ENCODE measurements around the gene MROH7. TPM values are rescaled to one million over a fixed set of nuclear protein-coding genes. Genes with fewer than 3 reads are reported as not detected.

Gene MROH7
- total RNA-seq, 2 experiments from 2014 or later: 0.12 to 0.14 TPM

- Mint-ChIP-seq H3K36me3 (no peaks in the 10 kb centered on the region), H3K4me1 (peaks cover 10% of the 10 kb centered on the region), H3K9me3 (no peaks in the 10 kb centered on the region), H3K4me3 (no peak overlapping the region), H3K27me3 (no peaks in the 10 kb centered on the region), H3K27ac (no peak overlapping the region)
- DNase-seq: no peak
Observed at GRCh38 chr1:54606096-54606989, 35.2 kb upstream of the MROH7 start.

GRCh38 chr1:54606990-54607325, 34.6 kb upstream of the MROH7 start:
- Mint-ChIP-seq H3K4me1 (peaks cover 10% of the 10 kb centered on the region), H3K4me3 (no peak overlapping the region), H3K27ac (no peak overlapping the region), H3K36me3 (no peaks in the 10 kb centered on the region), H3K9me3 (no peaks in the 10 kb centered on the region), H3K27me3 (no peaks in the 10 kb centered on the region)
- DNase-seq: no peak

DNA sequence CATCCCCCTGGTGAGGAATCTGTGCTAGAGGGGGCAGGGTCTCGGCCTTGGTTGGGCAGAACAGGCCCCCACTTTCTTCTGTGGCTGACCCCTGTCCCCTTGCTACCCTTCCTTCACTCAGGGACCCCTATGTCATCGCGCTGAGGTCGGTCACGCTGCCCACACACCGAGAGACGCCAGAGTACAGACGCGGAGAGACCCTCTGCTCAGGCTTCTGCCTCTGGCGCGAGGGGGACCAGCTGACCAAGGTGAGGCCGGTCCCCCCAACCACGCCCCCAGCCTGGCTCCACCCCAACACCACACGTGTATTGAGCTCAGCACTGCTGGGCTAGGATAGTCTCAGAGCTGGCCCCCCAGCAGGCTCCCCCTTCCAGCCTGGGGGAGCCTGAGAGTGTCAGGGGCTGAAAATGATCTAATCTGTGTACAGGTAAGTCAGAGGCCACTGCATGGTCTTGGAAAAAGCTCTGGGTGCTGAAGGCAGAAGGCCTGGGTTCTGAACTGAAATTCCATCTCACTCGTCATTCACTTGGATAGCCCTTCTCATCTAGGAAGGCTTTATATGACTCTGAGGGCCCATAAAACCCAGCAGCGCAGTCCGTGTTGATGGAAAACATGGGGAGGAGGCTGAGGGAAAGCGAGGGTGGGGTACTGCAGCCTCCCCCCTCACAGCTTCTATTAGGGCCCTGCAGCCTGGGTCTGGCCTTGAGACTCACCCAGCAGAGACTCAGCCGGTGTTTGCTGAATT, 33.6 kb upstream of the MROH7 start:
- no peak for DNase-seq
- Mint-ChIP-seq H3K4me1 (peaks cover 10% of the 10 kb centered on the region), H3K9me3 (no peaks in the 10 kb centered on the region), H3K27ac (no peak overlapping the region), H3K4me3 (no peak overlapping the region), H3K27me3 (no peaks in the 10 kb centered on the region), H3K36me3 (no peaks in the 10 kb centered on the region)

GRCh38 chr1:54608566-54609230, 32.9 kb upstream of the MROH7 start:
- Mint-ChIP-seq H3K9me3 (no peaks in the 10 kb centered on the region), H3K27ac (no peak overlapping the region), H3K27me3 (no peaks in the 10 kb centered on the region), H3K4me3 (no peak overlapping the region), H3K4me1 (peaks cover 10% of the 10 kb centered on the region), H3K36me3 (no peaks in the 10 kb centered on the region)
- DNase-seq: no peak

GRCh38 chr1:54609301-54609921, 32.2 kb upstream of the MROH7 start:
- Mint-ChIP-seq H3K4me3 (no peak overlapping the region), H3K36me3 (no peaks in the 10 kb centered on the region), H3K4me1 (peaks cover 6% of the 10 kb centered on the region), H3K27ac (no peak overlapping the region), H3K27me3 (no peaks in the 10 kb centered on the region), H3K9me3 (no peaks in the 10 kb centered on the region)
- DNase-seq: no peak

DNA sequence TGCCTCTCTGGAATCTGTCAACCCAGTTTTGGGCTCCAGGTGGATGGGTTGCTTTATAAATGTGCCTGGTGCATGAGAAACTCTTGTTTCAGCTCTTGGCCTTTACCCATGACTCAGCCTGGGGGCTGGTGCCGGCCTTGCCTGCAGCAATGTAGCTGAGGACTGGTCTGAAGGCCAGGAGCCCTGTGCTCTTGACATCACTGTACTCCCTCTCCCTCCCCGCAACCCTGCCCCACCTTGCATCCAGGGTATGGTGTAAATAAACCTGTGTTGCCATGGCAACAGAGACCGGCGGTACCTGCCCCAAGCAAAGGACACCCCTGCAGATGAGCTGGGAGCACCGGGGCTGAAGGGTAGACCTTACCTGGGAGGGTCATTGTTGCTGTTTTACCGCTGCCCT, 31.5 kb upstream of the MROH7 start:
- Mint-ChIP-seq H3K4me3 (no peak overlapping the region), H3K27ac (no peak overlapping the region), H3K27me3 (no peaks in the 10 kb centered on the region), H3K4me1 (no peaks in the 10 kb centered on the region), H3K36me3 (no peaks in the 10 kb centered on the region), H3K9me3 (no peaks in the 10 kb centered on the region)
- no peak for DNase-seq

DNA sequence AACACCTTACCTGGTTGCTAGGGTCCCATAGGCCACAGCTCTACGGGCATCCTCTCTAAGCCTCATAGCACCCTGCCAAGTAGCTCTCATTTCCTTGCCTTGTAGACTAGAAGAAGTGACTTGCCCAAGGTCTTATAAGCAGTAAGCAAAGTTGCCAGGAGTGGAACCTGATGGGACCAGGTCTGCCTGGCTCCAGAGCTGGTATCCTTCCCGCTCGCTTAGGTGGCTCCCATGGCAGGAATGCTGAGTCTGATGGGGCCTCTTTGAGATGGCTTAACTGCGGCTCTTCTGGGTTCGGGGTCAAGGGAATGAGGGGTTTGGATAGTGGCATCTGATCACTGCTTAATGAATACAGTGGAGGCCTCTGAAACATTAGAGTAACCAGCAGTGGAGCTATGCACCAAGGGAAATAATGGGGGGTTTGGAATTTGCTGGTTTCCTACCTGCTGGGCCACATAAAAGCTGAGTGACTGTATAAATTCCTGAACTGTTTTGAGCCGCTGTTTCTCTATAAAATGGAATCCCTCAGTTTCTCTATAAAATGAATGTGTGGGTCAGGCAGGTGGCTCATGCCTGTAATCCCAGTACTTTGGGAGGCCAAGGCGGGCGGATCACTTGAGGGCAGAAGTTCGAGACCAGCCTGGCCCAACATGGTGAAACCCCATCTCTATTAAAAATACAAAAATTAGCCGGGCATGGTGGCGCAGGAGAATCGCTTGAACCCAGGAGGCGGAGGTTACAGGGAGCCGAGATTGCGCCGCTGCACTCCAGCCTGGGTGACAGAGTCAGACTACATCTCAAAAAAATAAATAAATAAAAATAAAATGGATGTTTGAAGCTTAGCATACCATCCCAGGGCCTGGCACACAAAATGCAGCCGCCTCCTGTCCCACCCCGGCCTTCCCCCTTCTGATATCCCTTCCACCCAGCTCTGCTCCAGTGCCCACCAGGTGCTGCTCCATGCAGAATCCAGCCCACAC, 30.7 kb upstream of the MROH7 start:
- Mint-ChIP-seq H3K27ac (no peak overlapping the region), H3K36me3 (no peaks in the 10 kb centered on the region), H3K9me3 (no peaks in the 10 kb centered on the region), H3K27me3 (no peaks in the 10 kb centered on the region), H3K4me3 (no peak overlapping the region), H3K4me1 (no peaks in the 10 kb centered on the region)
- DNase-seq: no peak

DNA sequence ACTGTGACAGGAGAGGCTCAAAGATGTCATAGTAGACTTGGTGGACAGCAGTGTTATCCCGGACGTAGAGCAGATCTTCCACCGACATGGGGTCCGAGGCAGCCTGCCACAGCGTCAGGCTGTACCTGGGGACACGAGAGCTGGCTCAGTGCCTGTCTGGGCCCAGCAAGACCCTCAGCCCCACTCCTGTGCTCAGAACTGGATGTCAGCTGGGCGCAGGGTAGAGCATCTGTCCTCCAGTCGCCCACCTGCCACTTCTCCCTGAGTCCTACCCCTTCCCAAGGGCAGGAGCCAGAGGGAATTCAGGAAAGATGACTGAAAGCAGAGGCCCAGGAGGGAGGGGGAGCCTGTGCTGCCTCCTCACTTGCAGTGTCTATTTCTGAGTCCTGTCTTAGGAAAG, 30.0 kb upstream of the MROH7 start:
- H3K27ac Mint-ChIP-seq: no peak overlapping the region
- no peaks in the 10 kb centered on the region for H3K27me3 Mint-ChIP-seq
- H3K4me1 Mint-ChIP-seq: no peaks in the 10 kb centered on the region
- H3K4me3 Mint-ChIP-seq: no peak overlapping the region
- H3K36me3 Mint-ChIP-seq: no peaks in the 10 kb centered on the region
- no peak for DNase-seq
- H3K9me3 Mint-ChIP-seq: no peaks in the 10 kb centered on the region

GRCh38 chr1:54614024-54614423, 27.6 kb upstream of the MROH7 start:
- Mint-ChIP-seq H3K27ac (no peak overlapping the region), H3K4me1 (no peaks in the 10 kb centered on the region), H3K4me3 (no peak overlapping the region), H3K36me3 (no peaks in the 10 kb centered on the region), H3K9me3 (no peaks in the 10 kb centered on the region), H3K27me3 (no peaks in the 10 kb centered on the region)
- DNase-seq: no peak

GRCh38 chr1:54614563-54614962, 27.0 kb upstream of the MROH7 start:
- no peaks in the 10 kb centered on the region for H3K4me1 Mint-ChIP-seq
- no peaks in the 10 kb centered on the region for H3K9me3 Mint-ChIP-seq
- DNase-seq: no peak
- no peaks in the 10 kb centered on the region for H3K36me3 Mint-ChIP-seq
- H3K4me3 Mint-ChIP-seq: no peak overlapping the region
- H3K27me3 Mint-ChIP-seq: no peaks in the 10 kb centered on the region
- H3K27ac Mint-ChIP-seq: no peak overlapping the region

GRCh38 chr1:54615531-54616279, 25.9 kb upstream of the MROH7 start:
- Mint-ChIP-seq H3K4me1 (no peaks in the 10 kb centered on the region), H3K4me3 (no peak overlapping the region), H3K27me3 (no peaks in the 10 kb centered on the region), H3K27ac (no peak overlapping the region), H3K36me3 (no peaks in the 10 kb centered on the region), H3K9me3 (no peaks in the 10 kb centered on the region)
- DNase-seq: no peak

GRCh38 chr1:54619749-54620148, 21.8 kb upstream of the MROH7 start:
- H3K27me3 Mint-ChIP-seq: no peaks in the 10 kb centered on the region
- H3K4me1 Mint-ChIP-seq: no peaks in the 10 kb centered on the region
- no peak for DNase-seq
- H3K4me3 Mint-ChIP-seq: no peak overlapping the region
- H3K9me3 Mint-ChIP-seq: no peaks in the 10 kb centered on the region
- no peaks in the 10 kb centered on the region for H3K36me3 Mint-ChIP-seq
- no peak overlapping the region for H3K27ac Mint-ChIP-seq

DNA sequence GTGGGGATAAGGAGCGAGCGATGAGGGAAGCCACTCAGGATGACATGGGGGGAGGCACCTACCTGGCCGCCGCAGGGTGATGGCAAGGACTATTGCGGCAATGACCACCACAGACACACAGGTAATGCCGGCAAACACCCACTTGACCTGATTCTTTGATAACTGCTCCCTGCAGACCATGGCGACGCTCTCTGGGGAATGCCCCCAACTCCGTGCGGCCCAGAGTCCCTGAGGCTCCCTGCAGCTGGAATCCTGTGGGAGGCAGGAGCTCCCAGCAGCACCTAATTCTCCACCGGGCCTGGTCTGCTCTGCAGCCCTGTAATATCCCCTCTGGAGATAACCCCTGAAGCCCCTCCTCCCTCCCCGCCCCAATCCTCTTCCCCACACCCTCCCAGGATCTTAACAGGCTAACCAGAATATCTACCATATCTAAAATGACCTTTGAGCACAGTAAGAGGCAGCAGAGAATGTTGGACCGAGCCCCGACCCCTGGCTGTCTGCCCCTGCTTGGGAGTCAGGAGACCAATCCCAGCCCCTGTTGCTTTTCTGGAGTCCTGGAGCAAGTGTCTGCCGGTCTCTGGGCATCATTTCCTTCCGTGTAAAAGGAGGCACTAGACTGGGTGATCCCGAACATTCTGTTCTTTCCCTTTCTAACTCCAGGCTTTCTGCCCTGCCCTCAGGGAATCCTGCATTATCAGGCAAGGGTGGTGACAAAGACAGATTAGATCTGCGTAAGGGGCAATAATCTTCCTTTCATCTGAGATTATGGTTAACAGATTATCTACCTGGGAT, 18.2 kb upstream of the MROH7 start, which contains the start of gene FAM151A:
Gene FAM151A, minus strand, starts transcription at position 310 of the 792 bp plus-strand sequence. Its CDS starts 130 bp downstream, at position 180.
- Mint-ChIP-seq H3K27ac (no peak within 1 kb of the TSS), H3K27me3 (no peaks in the 10 kb centered on the region), H3K4me1 (no peaks in the 10 kb centered on the region), H3K9me3 (no peaks in the 10 kb centered on the region), H3K36me3 (no peaks in the 10 kb centered on the region), H3K4me3 (no peak within 1 kb of the TSS)
- DNase-seq: no peak
